ENCODE results near the gene PRAC1. TPM values are rescaled to one million over a fixed set of nuclear protein-coding genes. Genes with fewer than 3 reads are reported as not detected.

The PRAC1 gene
- total and polyA plus RNA-seq, 2 donors (not counting 1 experiment from before 2014, with no cell fraction given), result not detected

GRCh38 chr17:48690655-48691054 lies 31.7 kb downstream of the PRAC1 start:
- ChIA-PET POLR2A (no interaction called here), CTCF (interaction anchor here (0.7 kb wide), 1 partner anchor 12 kb away, joined by 3 read pairs; no protein-coding TSS in a partner anchor)
- Mint-ChIP-seq H3K27ac (no peak overlapping the region), H3K27me3 (peaks cover 21% of the 10 kb centered on the region), H3K4me3 (no peak overlapping the region), H3K4me1 (no peaks in the 10 kb centered on the region), H3K9me3 (ENCODE audit: insufficient read depth) (peaks cover 6% of the 10 kb centered on the region)
- ATAC-seq (ENCODE audit: low read depth) (no peak), DNase-seq (no peak)
- no peak overlapping the region for H3K4me2 ChIP-seq (replicated peaks; ENCODE audit: low read depth, low read length, poor library complexity, severe bottlenecking)
- H3K9me3 ChIP-seq (ENCODE audit: control extremely low read depth in 1 of 3, control insufficient read depth in 2 of 3, insufficient read depth in 1 of 3, low read length in 2 of 3), result peaks cover 0 to 7% (median 5%) of the 10 kb centered on the region in 3 donors
- H3K36me3 ChIP-seq (replicated peaks in 1 of 2; ENCODE audit: control extremely low read depth in 1 of 2, control insufficient read depth in 1 of 2, extremely low read depth in 1 of 2, insufficient read depth in 2 of 2, low read length in 1 of 2), result no peaks in the 10 kb centered on the region
- no peaks in the 10 kb centered on the region for H4K20me1 ChIP-seq (ENCODE audit: control insufficient read depth, insufficient read depth, low read length, poor library complexity, severe bottlenecking)
- H3K4me1 ChIP-seq (ENCODE audit: control insufficient read depth in 2 of 2, insufficient read depth in 2 of 2, low read length in 2 of 2), result no peaks in the 10 kb centered on the region
- intact Hi-C loops (cut with micrococcal nuclease), result no loop called here
- no peak overlapping the region for H3K4me3 ChIP-seq (ENCODE audit: control extremely low read depth in 1 of 5, extremely low read depth in 1 of 5, insufficient read depth in 1 of 5, low read depth in 2 of 5, low read length in 4 of 5)
- H3K27me3 ChIP-seq (replicated peaks in 1 of 4; ENCODE audit: control extremely low read depth in 1 of 4, control insufficient read depth in 3 of 4, insufficient read depth in 4 of 4, low read length in 3 of 4), result peaks cover 0 to 9% (median 4%) of the 10 kb centered on the region in 4 experiments
- H3K9ac ChIP-seq (ENCODE audit: low read length), result no peak overlapping the region
- no peak overlapping the region for H2AFZ ChIP-seq (ENCODE audit: insufficient read depth, low read depth, low read length, poor library complexity, severe bottlenecking)
- 100% methylated on average over 1 of the region's 5 CpGs for WGBS (ENCODE audit: insufficient coverage)
- no peak for TF ChIP-seq EZH2 (IDR thresholded peaks at IDR 0.05; ENCODE audit: borderline replicate concordance, insufficient read depth, low read depth, low read length, poor library complexity, severe bottlenecking)
- TF ChIP-seq CTCF (IDR thresholded peaks at IDR 0.05), result no peak
- H3K79me2 ChIP-seq (ENCODE audit: control insufficient read depth, insufficient read depth, low read length), result no peaks in the 10 kb centered on the region
- no peak overlapping the region for H3K27ac ChIP-seq (ENCODE audit: low read length in 2 of 2)

GRCh38 chr17:48681609-48682008 lies 40.7 kb downstream of the PRAC1 start:
- H3K9me3 Mint-ChIP-seq (ENCODE audit: insufficient read depth), result no peaks in the 10 kb centered on the region
- peaks cover 41% of the 10 kb centered on the region for H3K27me3 Mint-ChIP-seq
- H3K4me3 Mint-ChIP-seq, result no peak overlapping the region
- WGBS (ENCODE audit: insufficient coverage), result no CpG with 5 or more reads among the region's 1 CpG
- TF ChIP-seq CTCF (IDR thresholded peaks at IDR 0.05), result no peak
- TF ChIP-seq EZH2 (IDR thresholded peaks at IDR 0.05; ENCODE audit: borderline replicate concordance, insufficient read depth, low read depth, low read length, poor library complexity, severe bottlenecking), result no peak
- Histone ChIP-seq H3K79me2 (ENCODE audit: control insufficient read depth, insufficient read depth, low read length) (no peaks in the 10 kb centered on the region), H3K4me1 (ENCODE audit: control insufficient read depth in 2 of 2, insufficient read depth in 2 of 2, low read length in 2 of 2) (peaks cover 0 to 9% of the 10 kb centered on the region in 2 donors), H3K27me3 (replicated peaks in 1 of 4; ENCODE audit: control extremely low read depth in 1 of 4, control insufficient read depth in 3 of 4, insufficient read depth in 4 of 4, low read length in 3 of 4) (peaks cover 0 to 38% (median 15%) of the 10 kb centered on the region in 4 experiments), H3K9ac (ENCODE audit: low read length) (no peak overlapping the region), H3K4me2 (replicated peaks; ENCODE audit: low read depth, low read length, poor library complexity, severe bottlenecking) (no peak overlapping the region), H4K20me1 (ENCODE audit: control insufficient read depth, insufficient read depth, low read length, poor library complexity, severe bottlenecking) (no peaks in the 10 kb centered on the region), H2AFZ (ENCODE audit: insufficient read depth, low read depth, low read length, poor library complexity, severe bottlenecking) (no peak overlapping the region), H3K36me3 (replicated peaks in 1 of 2; ENCODE audit: control extremely low read depth in 1 of 2, control insufficient read depth in 1 of 2, extremely low read depth in 1 of 2, insufficient read depth in 2 of 2, low read length in 1 of 2) (no peaks in the 10 kb centered on the region), H3K27ac (ENCODE audit: low read length in 2 of 2) (no peak overlapping the region), H3K9me3 (ENCODE audit: control extremely low read depth in 1 of 3, control insufficient read depth in 2 of 3, insufficient read depth in 1 of 3, low read length in 2 of 3) (no peaks in the 10 kb centered on the region), H3K4me3 (ENCODE audit: control extremely low read depth in 1 of 5, extremely low read depth in 1 of 5, insufficient read depth in 1 of 5, low read depth in 2 of 5, low read length in 4 of 5) (no peak overlapping the region)
- DNase-seq (no peak), ATAC-seq (ENCODE audit: low read depth) (no peak)
- H3K4me1 Mint-ChIP-seq, result peaks cover 2% of the 10 kb centered on the region
- ChIA-PET CTCF (interaction anchor here (1.0 to 7.7 kb wide), 3 partner anchors 123 to 202 kb away, joined by 3 to 119 read pairs (median 19); no protein-coding TSS in a partner anchor), POLR2A (no interaction called here)
- no peak overlapping the region for H3K27ac Mint-ChIP-seq
- intact Hi-C loops (cut with micrococcal nuclease), result no loop called here
